PC-3 (cell line): ENCODE results near the gene NTN3.

ENCODE experiments used
- CTCF ChIP-seq: fragments of 300-600 bp; sonication (generic); conservative IDR thresholded peaks from 2 replicates; pipeline ENCODE4 v1.5.1; 2017; ENCODE audit warnings: antibody characterized with exemption, low read depth, mild to moderate bottlenecking, low read length
- EZH2 ChIP-seq: fragments of 300-600 bp; sonication (generic); IDR thresholded peaks from one replicate; pipeline ENCODE4 v1.6.1; 2017; ENCODE audit warnings: antibody characterized with exemption, mild to moderate bottlenecking, low read length; ENCODE audit not compliant: unreplicated experiment

- no peak for TF ChIP-seq CTCF
- no peak for TF ChIP-seq EZH2
These were observed 25.4 kb downstream of the NTN3 start for GRCh38 chr16:2496223-2497115.
